ENCODE results near the gene CFAP119.

Gene CFAP119

DNA sequence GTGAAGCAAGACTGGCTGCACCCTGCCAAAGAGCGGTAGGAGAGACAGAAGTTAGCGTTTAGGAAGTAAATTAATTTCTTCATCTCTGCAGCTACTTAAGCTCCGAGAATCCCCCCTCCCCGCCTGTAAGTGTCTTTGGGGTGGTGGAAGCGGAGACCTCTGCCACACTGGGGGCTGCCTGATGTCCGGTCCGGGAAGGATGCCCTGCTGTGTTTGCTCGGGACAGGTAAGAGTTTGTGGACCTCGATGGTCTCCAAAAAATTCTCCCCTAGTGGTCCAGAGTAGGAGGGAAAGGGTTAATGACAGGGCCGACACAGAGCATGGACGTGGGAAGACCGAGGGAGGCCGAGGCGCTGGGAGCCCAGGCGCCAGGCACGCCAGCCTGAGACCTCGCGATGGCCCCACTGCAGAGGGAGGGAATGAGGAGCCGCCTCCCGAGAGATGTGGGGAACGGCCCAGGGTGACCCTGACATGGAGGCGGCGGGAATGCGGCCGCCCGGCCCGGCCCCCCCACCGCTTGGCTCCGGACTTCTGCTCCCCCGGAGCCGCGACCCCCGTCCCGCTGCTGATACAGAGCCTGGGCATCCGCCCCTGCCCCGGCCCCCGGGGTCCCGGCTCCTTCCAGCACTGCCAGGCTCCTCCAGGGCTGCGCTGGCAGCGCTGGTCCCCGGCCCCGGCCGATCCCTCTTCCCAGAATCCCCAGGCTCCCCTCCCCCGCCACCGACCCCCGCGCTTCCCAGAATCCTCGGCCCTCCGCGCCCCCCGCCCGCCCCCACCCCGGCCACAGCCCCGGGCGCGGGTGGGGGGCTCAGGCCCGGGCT lies 24.5 kb upstream of the CFAP119 start:
- Histone ChIP-seq H3K4me3 (ENCODE audit: control insufficient read depth in 1 of 7, extremely low read depth in 1 of 7, insufficient read depth in 4 of 7, low read depth in 2 of 7, low read length in 6 of 7) (peak overlapping the region; percentile 85 to 97 (median 92)), H3K36me3 (ENCODE audit: control insufficient read depth in 4 of 4, insufficient read depth in 4 of 4, low read length in 3 of 4) (peaks cover 0 to 33% (median 20%) of the 10 kb centered on the region in 4 experiments), H3K4me1 (ENCODE audit: control extremely low read depth in 1 of 4, control insufficient read depth in 4 of 4, insufficient read depth in 4 of 4, low read length in 3 of 4) (peaks cover 0 to 19% (median 15%) of the 10 kb centered on the region in 4 experiments), H3K27ac (ENCODE audit: insufficient read depth in 1 of 2, low read depth in 1 of 2, low read length in 2 of 2, poor library complexity in 1 of 2, severe bottlenecking in 2 of 2) (peak overlapping the region in 1 of 2 experiments; percentile 78), H3K27me3 (replicated peaks in 2 of 5; ENCODE audit: control insufficient read depth in 4 of 5, insufficient read depth in 5 of 5, low read length in 4 of 5) (no peaks in the 10 kb centered on the region), H3K9me3 (ENCODE audit: control extremely low read depth in 1 of 5, control insufficient read depth in 4 of 5, insufficient read depth in 2 of 5, low read depth in 1 of 5, low read length in 4 of 5) (no peaks in the 10 kb centered on the region)
- 11% methylated on average over 31 of the region's 57 CpGs for WGBS (ENCODE audit: insufficient coverage)
- POLR2A ChIA-PET, result interaction anchor here (2.0 to 2.1 kb wide), 2 partner anchors 19 to 20 kb away, joined by 9 to 15 read pairs; no protein-coding TSS in a partner anchor
- CTCF ChIA-PET, result interaction anchor here (2.0 kb wide), 1 partner anchor 19 kb away, joined by 13 read pairs; no protein-coding TSS in a partner anchor
- DNase-seq, result no peak

DNA sequence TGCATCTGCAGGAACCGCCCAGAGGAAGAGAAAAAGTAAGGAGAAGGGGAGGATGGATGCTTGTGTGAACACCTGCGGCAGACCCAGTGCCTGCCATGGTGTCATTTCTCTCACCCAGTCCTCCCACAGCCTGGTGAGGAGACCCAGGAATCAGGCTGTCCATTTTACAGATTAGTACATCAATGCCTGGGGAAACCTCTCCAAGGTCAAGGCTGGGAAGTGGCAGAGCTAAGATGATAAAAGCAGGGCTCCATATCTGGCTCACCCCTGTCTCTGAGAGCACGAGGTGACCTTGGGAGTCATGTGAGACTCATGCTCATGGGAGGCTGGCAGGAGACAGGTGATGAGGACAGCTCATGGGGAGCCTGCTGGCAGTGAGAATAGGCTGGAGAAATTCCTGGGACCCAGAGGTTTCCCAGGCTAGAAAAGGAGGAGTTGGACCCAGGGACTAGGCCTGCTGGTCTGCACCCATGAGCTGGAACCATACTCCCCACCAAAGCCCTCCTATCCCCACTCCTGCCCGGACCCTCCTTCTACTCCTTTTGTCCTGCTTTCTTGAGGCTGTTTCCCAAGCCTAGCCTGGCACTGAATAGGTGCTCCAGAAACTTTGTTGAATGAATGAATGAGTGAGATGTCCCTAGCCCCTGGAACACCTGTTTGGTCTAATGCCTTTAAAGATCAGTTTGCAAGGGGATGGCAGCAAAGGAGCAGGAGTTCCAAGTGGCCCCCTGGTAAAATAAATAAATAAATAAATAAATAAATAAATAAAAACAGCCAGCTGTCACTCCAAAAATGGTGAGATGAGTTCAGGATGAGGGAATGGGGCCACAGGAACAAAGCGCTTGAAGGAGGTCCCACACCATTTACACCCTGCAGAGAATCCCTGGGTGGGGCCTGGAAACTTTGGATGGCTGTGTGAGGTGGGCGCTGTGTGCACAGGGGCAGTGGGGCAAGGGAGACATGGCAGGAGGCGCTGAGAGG lies 23.6 kb upstream of the CFAP119 start:
- ChIA-PET POLR2A (interaction anchor here (2.1 kb wide), 1 partner anchor 20 kb away, joined by 9 read pairs; no protein-coding TSS in a partner anchor), CTCF (no interaction called here)
- Histone ChIP-seq H3K27me3 (replicated peaks in 2 of 5; ENCODE audit: control insufficient read depth in 4 of 5, insufficient read depth in 5 of 5, low read length in 4 of 5) (no peaks in the 10 kb centered on the region), H3K4me3 (ENCODE audit: control insufficient read depth in 1 of 7, extremely low read depth in 1 of 7, insufficient read depth in 4 of 7, low read depth in 2 of 7, low read length in 6 of 7) (peak overlapping the region in 5 of 7 experiments; percentile 53 to 97 (median 93)), H3K36me3 (ENCODE audit: control insufficient read depth in 4 of 4, insufficient read depth in 4 of 4, low read length in 3 of 4) (peaks cover 0 to 35% (median 23%) of the 10 kb centered on the region in 4 experiments), H3K27ac (ENCODE audit: insufficient read depth in 1 of 2, low read depth in 1 of 2, low read length in 2 of 2, poor library complexity in 1 of 2, severe bottlenecking in 2 of 2) (no peak overlapping the region), H3K4me1 (ENCODE audit: control extremely low read depth in 1 of 4, control insufficient read depth in 4 of 4, insufficient read depth in 4 of 4, low read length in 3 of 4) (peaks cover 0 to 19% (median 15%) of the 10 kb centered on the region in 4 experiments), H3K9me3 (ENCODE audit: control extremely low read depth in 1 of 5, control insufficient read depth in 4 of 5, insufficient read depth in 2 of 5, low read depth in 1 of 5, low read length in 4 of 5) (no peaks in the 10 kb centered on the region)
- WGBS (ENCODE audit: insufficient coverage), result 96% methylated on average over 3 of the region's 7 CpGs
- DNase-seq, result no peak

DNA sequence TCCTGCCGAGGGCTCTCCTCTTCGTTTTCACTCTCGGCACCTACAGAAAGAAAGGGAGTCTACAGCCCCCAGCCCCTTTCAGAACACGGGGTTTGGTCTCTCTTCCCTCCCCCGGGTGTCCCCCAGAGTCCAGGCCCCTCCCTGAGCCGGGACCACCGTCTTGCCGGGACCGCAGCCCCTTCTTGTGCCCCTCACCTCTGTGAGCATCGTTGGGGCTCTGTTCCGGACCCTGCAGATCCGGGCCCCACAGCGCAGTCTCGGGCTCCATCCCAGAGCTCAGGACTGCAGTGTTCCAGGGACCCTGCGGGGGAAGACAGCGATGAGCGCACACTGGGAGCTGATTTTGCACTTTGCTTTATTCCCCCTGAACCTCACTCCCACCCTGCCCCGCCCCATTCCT lies 22.4 kb upstream of the CFAP119 start:
- peaks cover 2 to 38% (median 23%) of the 10 kb centered on the region in 4 experiments for H3K36me3 ChIP-seq (ENCODE audit: control insufficient read depth in 4 of 4, insufficient read depth in 4 of 4, low read length in 3 of 4)
- H3K4me1 ChIP-seq (ENCODE audit: control extremely low read depth in 1 of 4, control insufficient read depth in 4 of 4, insufficient read depth in 4 of 4, low read length in 3 of 4), result peaks cover 0 to 20% (median 16%) of the 10 kb centered on the region in 4 experiments
- DNase-seq, result no peak
- 95% methylated on average over 17 of the region's 18 CpGs for WGBS (ENCODE audit: insufficient coverage)
- no peaks in the 10 kb centered on the region for H3K27me3 ChIP-seq (replicated peaks in 2 of 5; ENCODE audit: control insufficient read depth in 4 of 5, insufficient read depth in 5 of 5, low read length in 4 of 5)
- no peaks in the 10 kb centered on the region for H3K9me3 ChIP-seq (ENCODE audit: control extremely low read depth in 1 of 5, control insufficient read depth in 4 of 5, insufficient read depth in 2 of 5, low read depth in 1 of 5, low read length in 4 of 5)
- no peak overlapping the region for H3K27ac ChIP-seq (ENCODE audit: insufficient read depth in 1 of 2, low read depth in 1 of 2, low read length in 2 of 2, poor library complexity in 1 of 2, severe bottlenecking in 2 of 2)
- H3K4me3 ChIP-seq (ENCODE audit: control insufficient read depth in 1 of 7, extremely low read depth in 1 of 7, insufficient read depth in 4 of 7, low read depth in 2 of 7, low read length in 6 of 7), result no peak overlapping the region
- ChIA-PET POLR2A (interaction anchor here (2.1 kb wide), 1 partner anchor 22 kb away, joined by 9 read pairs; no protein-coding TSS in a partner anchor), CTCF (interaction anchor here (1.4 to 2.1 kb wide), 2 partner anchors 22 to 26 kb away, joined by 3 to 5 read pairs; no protein-coding TSS in a partner anchor)

DNA sequence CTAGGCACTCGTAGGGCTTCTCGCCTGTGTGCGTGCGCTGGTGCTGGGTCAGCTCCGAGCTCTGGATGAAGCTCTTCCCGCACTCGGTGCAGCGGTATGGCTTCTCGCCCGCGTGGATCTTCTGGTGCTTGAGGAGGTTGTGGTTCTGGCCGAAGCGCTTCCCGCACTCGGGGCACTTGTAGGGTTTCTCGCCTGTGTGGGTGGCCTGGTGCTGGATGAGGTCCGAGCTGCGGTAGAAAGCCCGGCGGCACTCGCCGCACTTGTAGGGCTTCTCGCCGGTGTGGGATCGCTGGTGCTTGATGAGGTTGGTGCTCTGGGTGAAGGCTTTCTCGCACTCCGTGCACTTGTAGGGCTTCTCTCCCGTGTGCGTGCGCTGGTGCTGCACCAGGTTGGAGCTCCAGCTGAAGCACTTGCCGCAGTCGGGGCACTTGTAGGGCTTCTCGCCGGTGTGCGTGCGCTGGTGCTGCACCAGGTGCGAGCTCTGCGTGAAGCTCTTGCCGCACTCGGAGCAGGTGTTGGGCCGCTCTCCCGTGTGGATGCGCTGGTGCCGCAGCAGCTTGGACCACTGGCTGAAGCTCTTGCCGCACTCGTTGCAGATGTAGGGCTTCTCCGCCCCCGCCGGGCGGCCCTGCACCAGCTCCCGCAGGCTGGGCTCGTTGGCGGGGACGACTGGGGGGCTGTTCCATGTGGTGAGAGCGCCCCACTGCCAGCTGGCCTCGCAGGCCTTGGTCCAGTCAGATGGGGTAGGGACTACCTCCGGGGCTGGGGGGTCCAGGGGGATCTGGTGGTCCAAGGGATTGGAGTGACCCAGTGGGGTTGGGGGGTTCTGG lies 21.6 kb upstream of the CFAP119 start:
- peaks cover 0 to 20% (median 16%) of the 10 kb centered on the region in 4 experiments for H3K4me1 ChIP-seq (ENCODE audit: control extremely low read depth in 1 of 4, control insufficient read depth in 4 of 4, insufficient read depth in 4 of 4, low read length in 3 of 4)
- WGBS (ENCODE audit: insufficient coverage), result over 99% methylated on average over 46 of the region's 57 CpGs
- peaks cover 2 to 38% (median 23%) of the 10 kb centered on the region in 4 experiments for H3K36me3 ChIP-seq (ENCODE audit: control insufficient read depth in 4 of 4, insufficient read depth in 4 of 4, low read length in 3 of 4)
- H3K9me3 ChIP-seq (ENCODE audit: control extremely low read depth in 1 of 5, control insufficient read depth in 4 of 5, insufficient read depth in 2 of 5, low read depth in 1 of 5, low read length in 4 of 5), result no peaks in the 10 kb centered on the region
- H3K27ac ChIP-seq (ENCODE audit: insufficient read depth in 1 of 2, low read depth in 1 of 2, low read length in 2 of 2, poor library complexity in 1 of 2, severe bottlenecking in 2 of 2), result no peak overlapping the region
- no peak for DNase-seq
- H3K4me3 ChIP-seq (ENCODE audit: control insufficient read depth in 1 of 7, extremely low read depth in 1 of 7, insufficient read depth in 4 of 7, low read depth in 2 of 7, low read length in 6 of 7), result no peak overlapping the region
- CTCF ChIA-PET, result interaction anchor here (0.9 to 2.1 kb wide), 7 partner anchors 10 to 36 kb away, joined by 3 to 5 read pairs (median 3); no protein-coding TSS in a partner anchor
- POLR2A ChIA-PET, result no interaction called here
- H3K27me3 ChIP-seq (replicated peaks in 2 of 5; ENCODE audit: control insufficient read depth in 4 of 5, insufficient read depth in 5 of 5, low read length in 4 of 5), result no peaks in the 10 kb centered on the region

DNA sequence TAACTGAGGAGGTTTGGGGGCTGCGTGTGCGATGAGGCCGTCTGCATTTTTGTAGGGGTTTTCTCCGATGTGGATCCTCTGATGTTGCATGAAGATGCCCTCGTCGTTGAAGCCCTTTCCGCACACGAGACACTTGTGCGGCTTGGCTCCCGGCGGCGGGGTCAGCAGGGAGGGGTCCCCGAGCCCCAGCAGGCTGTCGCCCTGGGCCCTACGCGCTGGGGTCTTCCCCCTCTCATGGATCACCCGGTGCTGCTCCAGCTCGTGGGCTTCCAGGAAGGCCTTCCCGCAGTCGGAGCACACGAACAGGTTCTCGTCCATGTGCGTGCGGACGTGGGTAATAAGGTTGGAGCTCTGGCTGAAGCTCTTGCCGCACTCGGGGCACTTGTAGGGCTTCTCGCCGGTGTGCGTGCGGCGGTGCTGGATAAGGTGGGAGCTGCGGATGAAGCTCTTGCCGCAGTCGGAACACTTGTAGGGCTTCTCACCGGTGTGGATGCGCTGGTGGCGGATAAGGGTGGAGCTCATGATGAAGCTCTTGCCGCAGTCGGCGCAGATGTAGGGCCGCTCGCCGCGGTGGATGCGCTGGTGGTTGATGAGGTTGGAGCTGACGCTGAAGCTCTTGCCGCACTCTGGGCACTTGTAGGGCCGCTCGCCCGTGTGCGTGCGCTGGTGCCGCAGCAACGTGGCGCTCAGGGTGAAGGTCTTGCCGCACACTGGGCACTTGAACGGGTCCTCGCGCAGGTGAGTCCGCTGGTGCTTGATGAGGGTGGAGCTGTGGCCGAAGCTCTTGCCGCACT lies 20.8 kb upstream of the CFAP119 start:
- DNase-seq, result no peak
- peaks cover 4 to 38% (median 23%) of the 10 kb centered on the region in 4 experiments for H3K36me3 ChIP-seq (ENCODE audit: control insufficient read depth in 4 of 4, insufficient read depth in 4 of 4, low read length in 3 of 4)
- WGBS (ENCODE audit: insufficient coverage), result 97% methylated on average over 62 of the region's 63 CpGs
- H3K4me1 ChIP-seq (ENCODE audit: control extremely low read depth in 1 of 4, control insufficient read depth in 4 of 4, insufficient read depth in 4 of 4, low read length in 3 of 4), result peaks cover 0 to 17% (median 12%) of the 10 kb centered on the region in 4 experiments
- CTCF ChIA-PET, result interaction anchor here (0.9 to 2.1 kb wide), 6 partner anchors 10 to 35 kb away, joined by 3 to 5 read pairs (median 3); no protein-coding TSS in a partner anchor
- H3K27ac ChIP-seq (ENCODE audit: insufficient read depth in 1 of 2, low read depth in 1 of 2, low read length in 2 of 2, poor library complexity in 1 of 2, severe bottlenecking in 2 of 2), result no peak overlapping the region
- POLR2A ChIA-PET, result no interaction called here
- no peaks in the 10 kb centered on the region for H3K27me3 ChIP-seq (replicated peaks in 2 of 5; ENCODE audit: control insufficient read depth in 4 of 5, insufficient read depth in 5 of 5, low read length in 4 of 5)
- H3K4me3 ChIP-seq (ENCODE audit: control insufficient read depth in 1 of 7, extremely low read depth in 1 of 7, insufficient read depth in 4 of 7, low read depth in 2 of 7, low read length in 6 of 7), result no peak overlapping the region
- H3K9me3 ChIP-seq (ENCODE audit: control extremely low read depth in 1 of 5, control insufficient read depth in 4 of 5, insufficient read depth in 2 of 5, low read depth in 1 of 5, low read length in 4 of 5), result no peaks in the 10 kb centered on the region
